Kidney (tissue), 14 donors: ENCODE measurements around the gene CUX1. TPM values are rescaled to one million over a fixed set of nuclear protein-coding genes. Genes with fewer than 3 reads are reported as not detected.
"Not testable (repeated sequence)": the region's sequence is repeated elsewhere in the genome, so short reads cannot be mapped to it uniquely, and the experiment has no call there.

Experiments
- DNase-seq, 5 donors: peaks; one replicate each; pipeline ENCODE4 v3.0.0-alpha.2; 2013 to 2020
- FAIRE-seq: peaks from 2 replicates; lab custom pipeline; 2012; peaks lifted over from hg19 to GRCh38; lab: Jason Lieb, UNC
- H3K27ac ChIP-seq, 2 donors: one replicate each; pipeline ENCODE4 v1.7.0; 2013; ENCODE audit warnings: low read depth in 2 of 2, low read length in 2 of 2, inconsistent platforms in 1 of 2
- H3K27me3 ChIP-seq: one replicate; pipeline ENCODE4 v1.7.1; 2013; ENCODE audit warnings: low read length, inconsistent platforms; ENCODE audit not compliant: control insufficient read depth, insufficient read depth
- H3K36me3 ChIP-seq, 3 donors: one replicate each; pipeline versions ENCODE4 v1.7.0 to v1.7.1; 2013; ENCODE audit warnings: low read length in 3 of 3, control low read depth in 1 of 3, inconsistent platforms in 1 of 3; ENCODE audit not compliant: insufficient read depth in 3 of 3, control insufficient read depth in 2 of 3
- H3K4me1 ChIP-seq, 3 donors: one replicate each; pipeline versions ENCODE4 v1.7.0 to v1.7.1; 2013; ENCODE audit warnings: low read length in 3 of 3, inconsistent platforms in 1 of 3, low read depth in 1 of 3; ENCODE audit not compliant: control insufficient read depth in 2 of 3, insufficient read depth in 2 of 3
- H3K4me3 ChIP-seq, 3 donors: one replicate each; pipeline versions ENCODE4 v1.7.0 to v1.8.1; 2013; ENCODE audit warnings: low read length in 3 of 3, control low read depth in 1 of 3, inconsistent platforms in 1 of 3
- H3K9ac ChIP-seq, 3 donors: one replicate each; pipeline versions ENCODE4 v1.7.0 to v1.7.1; 2013; ENCODE audit warnings: low read length in 3 of 3, control low read depth in 1 of 3, inconsistent platforms in 1 of 3
- H3K9me3 ChIP-seq, 3 donors: one replicate each; pipeline versions ENCODE4 v1.7.0 to v1.7.1; 2013; ENCODE audit warnings: low read length in 3 of 3, control low read depth in 1 of 3, inconsistent platforms in 1 of 3; ENCODE audit not compliant: control insufficient read depth in 2 of 3, insufficient read depth in 1 of 3
- CTCF ChIP-seq: IDR thresholded peaks from 3 replicates; pipeline ENCODE4 v1.5.1; 2012; ENCODE audit warnings: mild to moderate bottlenecking, moderate library complexity, borderline replicate concordance; ENCODE audit not compliant: insufficient read depth; ENCODE audit errors: extremely low read depth
- intact Hi-C: fragments of 100-400 bp; cut with DNase I; formaldehyde crosslinking; loops from one replicate; pipeline ENCODE4 v1.11.1; 2022
- polyA plus RNA-seq: library from polyadenylated mRNA; stranded (reverse); fragments of 350-450 nt; fragmentation: Illumina TruSeq; extraction: RNeasy Lipid Tissue Mini Kit (QIAGEN cat#74804); gene quantifications from one replicate; pipeline ENCODE4 v1.2.3, GENCODE V29; 2014; ENCODE audit warnings: low read depth, low replicate concordance; ENCODE audit not compliant: insufficient read depth
- total RNA-seq: library from RNA; stranded (reverse); fragmentation: NEBNext Ultra II Directional; extraction: Animal tissue kit (Norgen Biotek cat#: 25700); gene quantifications from one replicate; pipeline ENCODE4 v1.2.1, GENCODE V29; 2021
- donor health status: control.
- donor health status: control.
- donor health status: control.
- donor health status: control.
- donor health status: control.
- donor health status: DM: yes; HTN: yes; CAD: no.
- donor health status: Normal renal cell carcinoma (clear cell type).

Gene CUX1
- total and polyA plus RNA-seq, 2 donors from 2014 or later = 71.4 to 126 TPM

- no peak overlapping the region for H3K27ac ChIP-seq
- H3K4me3 ChIP-seq = no peak overlapping the region
- H3K4me1 ChIP-seq = no peaks in the 10 kb centered on the region
- FAIRE-seq (no peak), DNase-seq (no peak)
- H3K27me3 ChIP-seq = no peaks in the 10 kb centered on the region
- no peak overlapping the region for H3K9ac ChIP-seq
- no peaks in the 10 kb centered on the region for H3K36me3 ChIP-seq
- no peaks in the 10 kb centered on the region for H3K9me3 ChIP-seq
- no peak for TF ChIP-seq CTCF
- intact Hi-C loops = no loop called here
These were observed 25.3 kb upstream of the CUX1 start for GRCh38 chr7:101792051-101792681.

- H3K27ac ChIP-seq, FAIRE-seq, H3K36me3 ChIP-seq, H3K27me3 ChIP-seq, H3K9me3 ChIP-seq, H3K9ac ChIP-seq, H3K4me1 ChIP-seq, intact Hi-C loops, DNase-seq, H3K4me3 ChIP-seq: not testable (repeated sequence)
These were observed 24.7 kb upstream of the CUX1 start for GRCh38 chr7:101792682-101793071.

- DNase-seq = no peak
- Histone ChIP-seq H3K9ac (no peak overlapping the region), H3K27ac (no peak overlapping the region), H3K4me1 (no peaks in the 10 kb centered on the region), H3K27me3 (no peaks in the 10 kb centered on the region), H3K36me3 (no peaks in the 10 kb centered on the region), H3K9me3 (no peaks in the 10 kb centered on the region), H3K4me3 (no peak overlapping the region)
- no peak for FAIRE-seq
- no peak for TF ChIP-seq CTCF
- intact Hi-C loops = no loop called here
These were observed 22.0 kb upstream of the CUX1 start for GRCh38 chr7:101795461-101795860.

- H3K9ac ChIP-seq, intact Hi-C loops, H3K27ac ChIP-seq, H3K27me3 ChIP-seq, H3K36me3 ChIP-seq, H3K9me3 ChIP-seq, FAIRE-seq, H3K4me1 ChIP-seq, H3K4me3 ChIP-seq: not testable (repeated sequence)
- DNase-seq = peak in 1 of 5 donors; percentile 43
These were observed 19.3 kb upstream of the CUX1 start for GRCh38 chr7:101798173-101798572.
